ENCODE results near the gene UNC13B. TPM values are rescaled to one million over a fixed set of nuclear protein-coding genes. Genes with fewer than 3 reads are reported as not detected.

UNC13B gene
- total and polyA plus RNA-seq, 2 of the 13 experiments (the other 11 are each of a cell fraction or from before 2014, with no cell fraction given): 14.0 to 18.3 TPM

GRCh38 chr9:35115680-35116538, 45.9 kb upstream of the UNC13B start, which contains the start of gene ATOSB (continued):
- TF ChIP-seq, protein P1, sequence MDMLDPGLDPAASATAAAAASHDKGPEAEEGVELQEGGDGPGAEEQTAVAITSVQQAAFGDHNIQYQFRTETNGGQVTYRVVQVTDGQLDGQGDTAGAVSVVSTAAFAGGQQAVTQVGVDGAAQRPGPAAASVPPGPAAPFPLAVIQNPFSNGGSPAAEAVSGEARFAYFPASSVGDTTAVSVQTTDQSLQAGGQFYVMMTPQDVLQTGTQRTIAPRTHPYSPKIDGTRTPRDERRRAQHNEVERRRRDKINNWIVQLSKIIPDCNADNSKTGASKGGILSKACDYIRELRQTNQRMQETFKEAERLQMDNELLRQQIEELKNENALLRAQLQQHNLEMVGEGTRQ (IDR thresholded peaks at IDR 0.05; ENCODE audit: low read depth, low read length): peak; percentile 51; the same call in 1 of the 2 replicates
- TF ChIP-seq, protein P1 (CRISPR knock-in tag; IDR thresholded peaks at IDR 0.05; ENCODE audit: borderline replicate concordance): peak; percentile 79; the same call in 1 of the 2 replicates
- TF ChIP-seq ZNF792 (CRISPR knock-in tag; IDR thresholded peaks at IDR 0.05) (no peak; the same call in 1 of the 2 replicates), ZNF224 (CRISPR knock-in tag; IDR thresholded peaks at IDR 0.05) (0 out of 2 replicates have a peak, but pooled peaks have one; percentile 11), MAX (IDR thresholded peaks at IDR 0.05) (peak; percentile 87), RARG (CRISPR knock-in tag; IDR thresholded peaks at IDR 0.05; ENCODE audit: low read depth) (no peak), AGO1 (IDR thresholded peaks at IDR 0.05; ENCODE audit: low read depth, low read length, poor library complexity, severe bottlenecking) (peak; percentile 53), ZNF607 (CRISPR knock-in tag; IDR thresholded peaks at IDR 0.05; ENCODE audit: borderline replicate concordance) (no peak), SIN3A (IDR thresholded peaks at IDR 0.05; ENCODE audit: borderline replicate concordance, low read depth, low read length) (peak; percentile 32; the same call in 1 of the 2 replicates), GATAD2A (CRISPR knock-in tag; IDR thresholded peaks at IDR 0.05) (no peak), ZNF34 (CRISPR knock-in tag; IDR thresholded peaks at IDR 0.05; ENCODE audit: borderline replicate concordance) (no peak), ZNF773 (CRISPR knock-in tag; IDR thresholded peaks at IDR 0.05; ENCODE audit: borderline replicate concordance) (no peak), KLF16 (CRISPR knock-in tag; IDR thresholded peaks at IDR 0.05) (0 out of 4 replicates have a peak, but pooled peaks of 1 of the 2 experiments have one; percentile 28), PAXIP1 (CRISPR knock-in tag; conservative IDR thresholded peaks at IDR 0.05) (0 out of 2 replicates have a peak, but pooled peaks have one; percentile 33), KDM4B (CRISPR knock-in tag; IDR thresholded peaks at IDR 0.05) (no peak), SOX13 (IDR thresholded peaks at IDR 0.05) (no peak), SOX13 (CRISPR knock-in tag; conservative IDR thresholded peaks at IDR 0.05 in 1 of 2, IDR thresholded peaks at IDR 0.05 in 1 of 2) (no peak; a peak in 1 of 4 replicates), ZNF563 (CRISPR knock-in tag; IDR thresholded peaks at IDR 0.05) (no peak)
- TF ChIP-seq, protein P2, sequence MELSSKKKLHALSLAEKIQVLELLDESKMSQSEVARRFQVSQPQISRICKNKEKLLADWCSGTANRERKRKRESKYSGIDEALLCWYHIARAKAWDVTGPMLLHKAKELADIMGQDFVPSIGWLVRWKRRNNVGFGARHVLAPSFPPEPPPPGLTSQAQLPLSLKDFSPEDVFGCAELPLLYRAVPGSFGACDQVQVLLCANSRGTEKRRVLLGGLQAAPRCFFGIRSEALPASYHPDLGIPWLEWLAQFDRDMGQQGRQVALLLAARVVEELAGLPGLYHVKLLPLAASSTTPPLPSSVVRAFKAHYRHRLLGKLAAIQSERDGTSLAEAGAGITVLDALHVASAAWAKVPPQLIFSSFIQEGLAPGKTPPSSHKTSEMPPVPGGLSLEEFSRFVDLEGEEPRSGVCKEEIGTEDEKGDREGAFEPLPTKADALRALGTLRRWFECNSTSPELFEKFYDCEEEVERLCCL (CRISPR knock-in tag; IDR thresholded peaks at IDR 0.05; ENCODE audit: borderline replicate concordance): peak; percentile 75; the same call in 1 of the 2 replicates
- TF ChIP-seq, protein P3, sequence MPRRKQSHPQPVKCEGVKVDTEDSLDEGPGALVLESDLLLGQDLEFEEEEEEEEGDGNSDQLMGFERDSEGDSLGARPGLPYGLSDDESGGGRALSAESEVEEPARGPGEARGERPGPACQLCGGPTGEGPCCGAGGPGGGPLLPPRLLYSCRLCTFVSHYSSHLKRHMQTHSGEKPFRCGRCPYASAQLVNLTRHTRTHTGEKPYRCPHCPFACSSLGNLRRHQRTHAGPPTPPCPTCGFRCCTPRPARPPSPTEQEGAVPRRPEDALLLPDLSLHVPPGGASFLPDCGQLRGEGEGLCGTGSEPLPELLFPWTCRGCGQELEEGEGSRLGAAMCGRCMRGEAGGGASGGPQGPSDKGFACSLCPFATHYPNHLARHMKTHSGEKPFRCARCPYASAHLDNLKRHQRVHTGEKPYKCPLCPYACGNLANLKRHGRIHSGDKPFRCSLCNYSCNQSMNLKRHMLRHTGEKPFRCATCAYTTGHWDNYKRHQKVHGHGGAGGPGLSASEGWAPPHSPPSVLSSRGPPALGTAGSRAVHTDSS (CRISPR knock-in tag; conservative IDR thresholded peaks at IDR 0.05): no peak
